Endothelial cell of umbilical vein (primary cell): Measurements from ENCODE around the gene PRRG1.
"Not testable (repeated sequence)": the region's sequence is repeated elsewhere in the genome, so short reads cannot be mapped to it uniquely, and the experiment has no call there.

ENCODE experiments used
- CTCF ChIP-seq, 2 donors: IDR thresholded peaks; 1 replicate in 1 of 2; 2 replicates in 1 of 2; pipeline ENCODE4 v1.5.1; 2011; ENCODE audit warnings: low read length in 2 of 2, mild to moderate bottlenecking in 2 of 2, moderate library complexity in 2 of 2, control low read depth in 1 of 2, inconsistent platforms in 1 of 2, low read depth in 1 of 2; ENCODE audit not compliant: insufficient read depth in 1 of 2; ENCODE audit errors: extremely low read depth in 1 of 2
- MAX ChIP-seq: IDR thresholded peaks from 2 replicates; pipeline ENCODE4 v1.6.1; 2011; ENCODE audit not compliant: insufficient read depth, insufficient read length
- MYC ChIP-seq: IDR thresholded peaks from one replicate; pipeline ENCODE4 v1.6.1; 2011; ENCODE audit warnings: mild to moderate bottlenecking, low read depth, low read length

GRCh38 chrX:37460285-37460684 lies 111.1 kb downstream of the PRRG1 start:
- TF ChIP-seq MYC; CTCF (IDR thresholded peaks at IDR 0.05; ENCODE audit: extremely low read depth in 1 of 2, insufficient read depth in 1 of 2, low read depth in 1 of 2, low read length in 2 of 2); MAX: not testable (repeated sequence)
